DOHH2 (cell line): ENCODE results near the gene SLC30A2.

Source experiments
- CTCF ChIP-seq: fragments of 200-600 bp; sonication (generic); IDR thresholded peaks from one replicate; pipeline ENCODE4 v1.5.1; 2014; ENCODE audit warnings: antibody characterized with exemption, mild to moderate bottlenecking, low read depth, low read length; ENCODE audit not compliant: poor library complexity, severe bottlenecking
- EZH2phosphoT487 ChIP-seq: fragments of 200-600 bp; sonication (generic); IDR thresholded peaks from 2 replicates; pipeline ENCODE4 v1.6.1; 2017; ENCODE audit warnings: borderline replicate concordance, mild to moderate bottlenecking, antibody characterized with exemption, low read length, moderate library complexity, mixed read lengths

GRCh38 chr1:26070963-26071342 is 25.0 kb upstream of the SLC30A2 start:
- TF ChIP-seq CTCF (no peak), EZH2phosphoT487 (no peak)
